Liver (tissue), 9 donors: ENCODE measurements around the gene ERBB4. TPM values are rescaled to one million over a fixed set of nuclear protein-coding genes. Genes with fewer than 3 reads are reported as not detected.

Experiments used
- DNase-seq: peaks from one replicate; pipeline ENCODE4 v3.0.0-alpha.2; 2017; ENCODE audit warnings: low spot score
- H3K27ac ChIP-seq, 2 donors: one replicate each; pipeline ENCODE4 v1.7.0; 2013; ENCODE audit warnings: inconsistent platforms in 2 of 2, low read length in 2 of 2, control low read depth in 1 of 2, low read depth in 1 of 2, mild to moderate bottlenecking in 1 of 2
- H3K27me3 ChIP-seq, 4 donors: one replicate each; pipeline versions ENCODE4 v1.6.1 to v1.7.0; 2013; ENCODE audit warnings: low read length in 3 of 4, inconsistent platforms in 1 of 4, mild to moderate bottlenecking in 1 of 4, moderate library complexity in 1 of 4; ENCODE audit not compliant: control insufficient read depth in 4 of 4, insufficient read depth in 4 of 4
- H3K36me3 ChIP-seq, 4 donors: one replicate each; pipeline versions ENCODE4 v1.6.1 to v1.7.0; 2013; ENCODE audit warnings: low read length in 3 of 4, mild to moderate bottlenecking in 3 of 4, low read depth in 1 of 4, moderate library complexity in 1 of 4; ENCODE audit not compliant: control insufficient read depth in 4 of 4, insufficient read depth in 3 of 4
- H3K4me1 ChIP-seq, 4 donors: one replicate each; pipeline versions ENCODE4 v1.6.1 to v1.7.0; 2013; ENCODE audit warnings: low read length in 3 of 4, mild to moderate bottlenecking in 3 of 4, moderate library complexity in 1 of 4; ENCODE audit not compliant: control insufficient read depth in 4 of 4, insufficient read depth in 4 of 4
- H3K4me3 ChIP-seq, 3 donors: one replicate each; pipeline versions ENCODE4 v1.6.1 to v1.7.0; 2013; ENCODE audit warnings: low read length in 3 of 3, control low read depth in 1 of 3, low read depth in 1 of 3, mild to moderate bottlenecking in 1 of 3
- H3K9ac ChIP-seq, 2 donors: one replicate each; pipeline ENCODE4 v1.7.0; 2013; ENCODE audit warnings: low read length in 2 of 2, mild to moderate bottlenecking in 2 of 2, moderate library complexity in 2 of 2, control low read depth in 1 of 2, low read depth in 1 of 2
- H3K9me3 ChIP-seq, 4 donors: one replicate each; pipeline versions ENCODE4 v1.6.1 to v1.7.0; 2013; ENCODE audit warnings: low read length in 3 of 4; ENCODE audit not compliant: control insufficient read depth in 4 of 4
- ATF3 ChIP-seq: IDR thresholded peaks from 2 replicates; pipeline ENCODE4 v1.6.1; 2016; ENCODE audit warnings: antibody characterized with exemption
- CTCF ChIP-seq: fragments of 150-350 bp; IDR thresholded peaks from 2 replicates; pipeline ENCODE4 v1.5.1; 2017; ENCODE audit warnings: improper control_type of control experiment, low read depth, low read length; ENCODE audit not compliant: missing input control
- EGR1 ChIP-seq, 2 donors: IDR thresholded peaks; 2 replicates each; pipeline ENCODE4 v1.6.1; 2016 to 2018; ENCODE audit warnings: antibody characterized with exemption in 2 of 2, low read depth in 2 of 2
- FOXA2 ChIP-seq: IDR thresholded peaks from 2 replicates; pipeline ENCODE4 v1.6.1; 2016; ENCODE audit warnings: antibody characterized with exemption
- HNF4G ChIP-seq: IDR thresholded peaks from 2 replicates; pipeline ENCODE4 v1.6.1; 2016; ENCODE audit warnings: antibody characterized with exemption
- JUND ChIP-seq, 2 donors: IDR thresholded peaks; 2 replicates each; pipeline ENCODE4 v1.6.1; 2016; ENCODE audit warnings: antibody characterized with exemption in 2 of 2
- NR2F2 ChIP-seq: IDR thresholded peaks from 2 replicates; pipeline ENCODE4 v1.6.1; 2016; ENCODE audit warnings: antibody characterized with exemption
- RAD21 ChIP-seq, 2 donors: IDR thresholded peaks; 2 replicates each; pipeline ENCODE4 v1.6.1; 2016; ENCODE audit warnings: antibody characterized with exemption in 2 of 2, mild to moderate bottlenecking in 2 of 2
- REST ChIP-seq: IDR thresholded peaks from 2 replicates; pipeline ENCODE4 v1.6.1; 2016; ENCODE audit warnings: antibody characterized with exemption, mild to moderate bottlenecking
- RXRA ChIP-seq, 2 donors: IDR thresholded peaks; 2 replicates each; pipeline ENCODE4 v1.6.1; 2017 to 2018; ENCODE audit warnings: antibody characterized with exemption in 2 of 2, mild to moderate bottlenecking in 1 of 2
- SP1 ChIP-seq: IDR thresholded peaks from 2 replicates; pipeline ENCODE4 v1.6.1; 2018; ENCODE audit warnings: antibody characterized with exemption, mild to moderate bottlenecking
- TAF1 ChIP-seq: conservative IDR thresholded peaks from 2 replicates; pipeline ENCODE4 v1.6.1; 2016; ENCODE audit warnings: antibody characterized with exemption, mild to moderate bottlenecking
- YY1 ChIP-seq: IDR thresholded peaks from 2 replicates; pipeline ENCODE4 v1.6.1; 2016; ENCODE audit warnings: antibody characterized with exemption, mild to moderate bottlenecking
- ZBTB33 ChIP-seq: IDR thresholded peaks from 2 replicates; pipeline ENCODE4 v1.6.1; 2016; ENCODE audit warnings: antibody characterized with exemption
- WGBS: extraction: QIAGEN DNeasy Blood & Tissue Kit; methylation state at CpG from one replicate; pipeline ENCODE4 v1.1.7; 2013; 5-methylcytosine and 5-hydroxymethylcytosine counted together
- polyA plus RNA-seq, 2 donors: library from polyadenylated mRNA; stranded (reverse) in 1 of 2; unstranded in 1 of 2; fragments of 200-250 nt in 1 of 2; fragments of >200 nt in 1 of 2; fragmentation: Nextera tagmentation in 1 of 2; extraction: Ambion mirVana in 1 of 2; gene quantifications; one replicate each; pipeline versions ENCODE4 v1.2.1 to v1.2.3, GENCODE V29; 2013 to 2015
- total RNA-seq, 2 donors: library from RNA; depleted of rRNA; stranded (reverse); fragments of >200 nt; gene quantifications; one replicate each; pipeline ENCODE4 v1.2.3, GENCODE V29; 2014
- donor health status: healthy.
- donor health status: healthy.
- donor health status: healthy.
- donor health status: healthy.
- donor health status: healthy.

ERBB4 gene
- total and polyA plus RNA-seq, 4 donors: 0.03 to 0.42 TPM; not detected in 2

- no peak for TF ChIP-seq CTCF
- no peak for TF ChIP-seq EGR1 (IDR thresholded peaks at IDR 0.05; ENCODE audit: low read depth in 2 of 2)
- no peak for TF ChIP-seq REST
Observed at GRCh38 chr2:211463397-211463796, 1075.2 kb downstream of the ERBB4 start (continued).

- no peaks in the 10 kb centered on the region for H3K4me1 ChIP-seq
- WGBS: 98% methylated on average over 1 of the region's 1 CpG
Observed at GRCh38 chr2:211458974-211459373, 1079.6 kb downstream of the ERBB4 start.

More at GRCh38 chr2:211458974-211459373, 1079.6 kb downstream of the ERBB4 start:
- Histone ChIP-seq H3K36me3 (no peaks in the 10 kb centered on the region), H3K27me3 (no peaks in the 10 kb centered on the region), H3K4me3 (no peak overlapping the region), H3K27ac (no peak overlapping the region), H3K9me3 (no peaks in the 10 kb centered on the region), H3K9ac (no peak overlapping the region)
- DNase-seq: no peak
- TF ChIP-seq NR2F2 (no peak), RAD21 (IDR thresholded peaks at IDR 0.05) (no peak), HNF4G (no peak), FOXA2 (no peak), EGR1 (IDR thresholded peaks at IDR 0.05; ENCODE audit: low read depth in 2 of 2) (no peak), ZBTB33 (no peak), RXRA (IDR thresholded peaks at IDR 0.05) (no peak), ATF3 (no peak), YY1 (no peak), TAF1 (no peak), JUND (IDR thresholded peaks at IDR 0.05) (no peak), SP1 (no peak), REST (no peak)
